K562 (cell line): Measurements from ENCODE around the gene PBXIP1. TPM values are rescaled to one million over a fixed set of nuclear protein-coding genes. Genes with fewer than 3 reads are reported as not detected.

Source experiments
- CHD1 ChIP-seq: fragments of 200-600 bp; sonication (generic); IDR thresholded peaks from one replicate; pipeline ENCODE4 v1.6.1; 2012; ENCODE audit warnings: mild to moderate bottlenecking, moderate library complexity, low read length, inconsistent platforms
- ELK1 ChIP-seq: sonication (generic); formaldehyde crosslinking; IDR thresholded peaks from 2 replicates; pipeline ENCODE4 v1.8.1; 2022; ENCODE audit warnings: missing genetic modification reagents
- GATAD2B ChIP-seq: fragments of 450-650 bp; IDR thresholded peaks from 2 replicates; pipeline ENCODE4 v1.6.1; 2017; ENCODE audit warnings: mild to moderate bottlenecking, borderline replicate concordance
- HDAC1 ChIP-seq, 2 experiments: fragments of 450-650 bp; IDR thresholded peaks; 2 replicates each; pipeline ENCODE4 v1.6.1; 2016 to 2017; ENCODE audit warnings: inconsistent platforms in 1 of 2, mild to moderate bottlenecking in 1 of 2, moderate library complexity in 1 of 2
- JUNB ChIP-seq: fragments of 450-650 bp; formaldehyde crosslinking; conservative IDR thresholded peaks from 2 replicates; pipeline ENCODE4 v1.4.0; 2020; ENCODE audit warnings: mild to moderate bottlenecking
- KDM2B ChIP-seq: fragments of 250-450 bp; sonication (Bioruptor Pico); IDR thresholded peaks from 2 replicates; pipeline ENCODE4 v1.8.0; 2021; ENCODE audit warnings: mild to moderate bottlenecking, moderate library complexity
- MBD1 ChIP-seq: fragments of 250-450 bp; sonication (Bioruptor Pico); IDR thresholded peaks from 2 replicates; pipeline ENCODE4 v1.8.0; 2022; ENCODE audit warnings: inconsistent platforms
- MBD2 ChIP-seq: sonication (generic); IDR thresholded peaks from 2 replicates; pipeline ENCODE4 v1.6.1; 2016; ENCODE audit warnings: low read depth, borderline replicate concordance
- RBBP5 ChIP-seq: fragments of 200-600 bp; sonication (generic); IDR thresholded peaks from 2 replicates; pipeline ENCODE4 v1.6.1; 2012; ENCODE audit warnings: borderline replicate concordance, mild to moderate bottlenecking, low read length, control low read depth, inconsistent platforms; ENCODE audit not compliant: insufficient read depth, poor library complexity, severe bottlenecking
- RBM22 ChIP-seq: fragments of 200-400 bp; formaldehyde crosslinking; IDR thresholded peaks from 2 replicates; pipeline ENCODE4 v1.6.1; 2018; ENCODE audit warnings: low read length, low read depth; ENCODE audit not compliant: poor library complexity, severe bottlenecking
- RNF2 ChIP-seq: sonication (generic); IDR thresholded peaks from 2 replicates; pipeline ENCODE4 v1.6.1; 2016
- RUNX1 ChIP-seq: sonication (generic); IDR thresholded peaks from 2 replicates; pipeline ENCODE4 v1.6.1; 2016; ENCODE audit warnings: antibody characterized with exemption, low read depth
- STAT5B ChIP-seq: fragments of 250-450 bp; sonication (Bioruptor Pico); IDR thresholded peaks from 2 replicates; pipeline ENCODE4 v1.8.0; 2021; ENCODE audit warnings: mild to moderate bottlenecking, inconsistent platforms
- USF2 ChIP-seq: sonication (generic); formaldehyde crosslinking; IDR thresholded peaks from 2 replicates; pipeline ENCODE4 v1.5.0; 2020; ENCODE audit warnings: missing genetic modification reagents
- XRCC3 ChIP-seq: fragments of 450-650 bp; IDR thresholded peaks from 2 replicates; pipeline ENCODE4 v1.6.1; 2017; ENCODE audit warnings: mild to moderate bottlenecking, moderate library complexity
- ZC3H4 ChIP-seq: sonication (generic); formaldehyde crosslinking; IDR thresholded peaks from 2 replicates; pipeline ENCODE4 v1.9.0; 2021; ENCODE audit warnings: missing genetic modification reagents, borderline replicate concordance
- ZFX ChIP-seq: sonication (generic); formaldehyde crosslinking; IDR thresholded peaks from 2 replicates; pipeline ENCODE4 v1.8.0; 2022; ENCODE audit warnings: mild to moderate bottlenecking, missing genetic modification reagents, moderate library complexity
- ZNF274 ChIP-seq: IDR thresholded peaks from 2 replicates; pipeline ENCODE4 v1.6.1; 2011; ENCODE audit warnings: low read depth, mild to moderate bottlenecking, low read length, moderate library complexity, borderline replicate concordance
- ZNF592 ChIP-seq: fragments of 450-650 bp; IDR thresholded peaks from 2 replicates; pipeline ENCODE4 v1.6.1; 2017; ENCODE audit warnings: antibody characterized with exemption, mild to moderate bottlenecking
- polyA plus RNA-seq, 8 experiments: library from polyadenylated mRNA; depleted of rRNA in 4 of 8; stranded (reverse) in 5 of 8; unstranded in 3 of 8; fragments of >200 nt; fragmentation: Nextera tagmentation in 2 of 8; fragmentation: Illumina TruSeq in 1 of 8; extraction: Ambion mirVana in 2 of 8; extraction: Trizol in 1 of 8; gene quantifications; 2 replicates each; pipeline versions ENCODE4 v1.2.1 to v1.2.3, GENCODE V29; 2011 to 2014; ENCODE audit warnings: inconsistent platforms in 1 of 8, missing spikeins in 1 of 8
- total RNA-seq, 7 experiments: library from RNA; depleted of rRNA in 6 of 7; stranded (reverse); fragments of >200 nt in 6 of 7; fragmentation: Illumina TruSeq in 2 of 7; extraction: Trizol in 2 of 7; gene quantifications; 2 replicates each; pipeline versions ENCODE4 v1.2.1 to v1.2.3, GENCODE V29; 2011 to 2021; ENCODE audit warnings: low replicate concordance in 1 of 7
- TF ChIP-seq, protein P1 (sequence below): sonication (generic); formaldehyde crosslinking; IDR thresholded peaks from 2 replicates; pipeline ENCODE4 v1.9.0; 2022; ENCODE audit warnings: mild to moderate bottlenecking, missing genetic modification reagents

The PBXIP1 gene
- total and polyA plus RNA-seq, 9 of the 15 experiments (the other 6 are each of a cell fraction or from before 2014, with no cell fraction given), result 0.13 to 8.3 (median 5.8) TPM

GRCh38 chr1:154955718-154956543, at the start of gene PBXIP1 (continued):
- TF ChIP-seq RBM22 (no peak), HDAC1 (IDR thresholded peaks at IDR 0.05) (peak; percentile 9 to 74; a peak in 1 of 4 replicates), KDM2B (CRISPR knock-in tag) (no peak), RBBP5 (peak; percentile 22), ZC3H4 (no peak), ZNF274 (no peak), ZFX (CRISPR knock-in tag) (no peak), STAT5B (CRISPR knock-in tag) (no peak), MBD2 (peak; percentile 63; the same call in 1 of the 2 replicates), JUNB (CRISPR knock-in tag) (no peak), USF2 (CRISPR knock-in tag) (peak; percentile 86), RUNX1 (no peak), RNF2 (no peak), XRCC3 (no peak), GATAD2B (no peak), MBD1 (CRISPR knock-in tag) (no peak), ELK1 (no peak), CHD1 (no peak), ZNF592 (no peak)
- TF ChIP-seq, protein P1, sequence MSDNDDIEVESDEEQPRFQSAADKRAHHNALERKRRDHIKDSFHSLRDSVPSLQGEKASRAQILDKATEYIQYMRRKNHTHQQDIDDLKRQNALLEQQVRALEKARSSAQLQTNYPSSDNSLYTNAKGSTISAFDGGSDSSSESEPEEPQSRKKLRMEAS, result no peak
